ENCODE data around the gene GFOD1. TPM values are rescaled to one million over a fixed set of nuclear protein-coding genes. Genes with fewer than 3 reads are reported as not detected.
"Not testable (repeated sequence)": the region's sequence is repeated elsewhere in the genome, so short reads cannot be mapped to it uniquely, and the experiment has no call there.

The GFOD1 gene
- total RNA-seq, 1 donor from 2014 or later: 51.6 TPM

DNA sequence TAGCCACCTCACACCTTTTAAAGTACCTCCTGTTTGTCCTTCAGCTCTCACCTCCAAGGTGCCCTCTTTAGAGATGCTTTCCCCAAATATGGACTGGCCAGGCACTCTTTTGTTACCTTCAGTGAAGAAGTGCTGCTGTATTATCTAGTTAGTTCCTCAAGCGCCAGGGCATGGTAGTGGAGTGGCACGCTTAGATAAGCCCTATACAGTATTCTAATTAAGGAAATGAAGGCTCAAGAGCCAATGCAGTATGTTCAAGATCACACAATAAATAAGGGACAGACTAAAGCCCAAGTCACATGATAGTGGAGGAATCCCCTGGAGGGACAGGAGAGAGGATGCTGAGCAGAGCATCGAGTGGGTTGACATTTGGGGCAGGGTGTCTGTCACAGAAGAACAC, 28.5 kb upstream of the GFOD1 start:
- TF ChIP-seq, protein P1, sequence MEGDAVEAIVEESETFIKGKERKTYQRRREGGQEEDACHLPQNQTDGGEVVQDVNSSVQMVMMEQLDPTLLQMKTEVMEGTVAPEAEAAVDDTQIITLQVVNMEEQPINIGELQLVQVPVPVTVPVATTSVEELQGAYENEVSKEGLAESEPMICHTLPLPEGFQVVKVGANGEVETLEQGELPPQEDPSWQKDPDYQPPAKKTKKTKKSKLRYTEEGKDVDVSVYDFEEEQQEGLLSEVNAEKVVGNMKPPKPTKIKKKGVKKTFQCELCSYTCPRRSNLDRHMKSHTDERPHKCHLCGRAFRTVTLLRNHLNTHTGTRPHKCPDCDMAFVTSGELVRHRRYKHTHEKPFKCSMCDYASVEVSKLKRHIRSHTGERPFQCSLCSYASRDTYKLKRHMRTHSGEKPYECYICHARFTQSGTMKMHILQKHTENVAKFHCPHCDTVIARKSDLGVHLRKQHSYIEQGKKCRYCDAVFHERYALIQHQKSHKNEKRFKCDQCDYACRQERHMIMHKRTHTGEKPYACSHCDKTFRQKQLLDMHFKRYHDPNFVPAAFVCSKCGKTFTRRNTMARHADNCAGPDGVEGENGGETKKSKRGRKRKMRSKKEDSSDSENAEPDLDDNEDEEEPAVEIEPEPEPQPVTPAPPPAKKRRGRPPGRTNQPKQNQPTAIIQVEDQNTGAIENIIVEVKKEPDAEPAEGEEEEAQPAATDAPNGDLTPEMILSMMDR (IDR thresholded peaks at IDR 0.05; ENCODE audit: borderline replicate concordance): no peak
- Histone ChIP-seq H3K4me3 (no peak overlapping the region), H3K36me3 (no peaks in the 10 kb centered on the region), H3K4me1 (peaks cover 13% of the 10 kb centered on the region), H3K27me3 (ENCODE audit: low read depth) (no peaks in the 10 kb centered on the region), H3K27ac (replicated peaks) (no peak overlapping the region), H3K9me3 (replicated peaks) (no peaks in the 10 kb centered on the region)
- intact Hi-C loops (cut with micrococcal nuclease): no loop called here
- DNase-seq: no peak

DNA sequence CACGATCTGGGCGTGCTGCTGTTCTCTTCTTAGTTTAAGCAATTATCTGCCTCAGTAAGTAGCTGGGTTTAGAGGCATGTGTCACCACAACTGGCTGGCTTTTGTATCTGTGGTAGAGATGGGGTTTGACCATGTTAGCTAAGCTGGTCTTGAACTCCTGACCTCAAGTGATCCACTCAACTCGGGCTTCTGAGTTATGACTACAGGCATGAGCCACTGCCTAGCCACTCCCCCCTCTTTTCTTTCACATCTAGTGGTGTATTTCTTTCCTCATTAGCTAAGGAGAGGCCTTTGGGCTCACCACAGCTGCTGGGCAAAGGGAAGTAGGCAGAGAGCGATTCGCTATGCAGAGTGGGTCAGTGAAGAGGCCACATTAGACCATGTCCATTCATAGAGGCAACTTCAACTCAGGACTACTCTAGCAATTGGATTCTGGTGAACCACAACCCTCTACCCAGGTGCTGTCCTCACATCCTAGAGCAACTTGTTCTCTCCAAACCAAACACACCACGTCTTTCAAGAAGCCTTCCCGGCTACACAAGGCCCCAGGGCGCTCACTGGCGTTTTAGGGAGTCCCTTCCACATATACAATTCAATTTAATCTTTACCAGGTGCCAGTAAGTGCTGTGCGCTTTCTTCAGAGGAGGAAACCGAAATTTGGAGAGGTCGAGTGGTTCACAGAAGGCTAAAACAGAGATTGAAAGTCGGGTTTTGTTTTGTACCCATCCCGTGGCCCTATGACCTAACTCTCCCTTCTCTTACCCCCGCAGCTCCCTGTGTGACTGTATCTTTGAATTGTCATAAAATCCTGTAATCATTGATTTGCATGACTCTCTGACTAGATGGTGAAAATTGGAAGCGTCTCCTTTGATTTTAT, 26.5 kb upstream of the GFOD1 start:
- TF ChIP-seq, protein P1 (IDR thresholded peaks at IDR 0.05; ENCODE audit: borderline replicate concordance): no peak
- Histone ChIP-seq H3K27me3 (ENCODE audit: low read depth) (no peaks in the 10 kb centered on the region), H3K4me1 (peaks cover 18% of the 10 kb centered on the region), H3K36me3 (no peaks in the 10 kb centered on the region), H3K27ac (replicated peaks) (no peak overlapping the region), H3K9me3 (replicated peaks) (no peaks in the 10 kb centered on the region), H3K4me3 (no peak overlapping the region)
- no peak for DNase-seq
- intact Hi-C loops (cut with micrococcal nuclease): no loop called here

DNA sequence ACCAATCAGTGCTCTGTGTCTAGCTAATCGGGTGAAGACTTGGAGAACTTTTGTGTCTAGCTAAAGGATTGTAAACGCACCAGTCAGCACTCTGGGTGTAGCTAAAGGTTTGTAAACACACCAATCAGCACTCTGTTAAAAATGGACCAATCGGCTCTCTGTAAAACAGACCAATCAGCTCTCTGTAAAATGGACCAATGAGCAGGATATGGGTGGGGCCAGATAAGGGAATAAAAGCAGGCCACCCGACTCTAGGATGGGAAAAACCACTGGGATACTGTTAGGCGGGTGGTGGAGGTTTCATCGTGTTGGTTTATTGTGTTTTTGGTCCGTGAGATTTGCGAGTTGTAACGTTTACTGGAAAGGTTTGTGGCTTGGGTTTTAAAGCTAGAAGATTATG, 25.5 kb upstream of the GFOD1 start:
- intact Hi-C loops (cut with micrococcal nuclease): no loop called here
- Histone ChIP-seq H3K9me3 (replicated peaks) (no peaks in the 10 kb centered on the region), H3K4me3 (no peak overlapping the region), H3K4me1 (peaks cover 27% of the 10 kb centered on the region), H3K36me3 (no peaks in the 10 kb centered on the region), H3K27me3 (ENCODE audit: low read depth) (no peaks in the 10 kb centered on the region), H3K27ac (replicated peaks) (no peak overlapping the region)
- TF ChIP-seq, protein P1 (IDR thresholded peaks at IDR 0.05; ENCODE audit: borderline replicate concordance): no peak
- no peak for DNase-seq

DNA sequence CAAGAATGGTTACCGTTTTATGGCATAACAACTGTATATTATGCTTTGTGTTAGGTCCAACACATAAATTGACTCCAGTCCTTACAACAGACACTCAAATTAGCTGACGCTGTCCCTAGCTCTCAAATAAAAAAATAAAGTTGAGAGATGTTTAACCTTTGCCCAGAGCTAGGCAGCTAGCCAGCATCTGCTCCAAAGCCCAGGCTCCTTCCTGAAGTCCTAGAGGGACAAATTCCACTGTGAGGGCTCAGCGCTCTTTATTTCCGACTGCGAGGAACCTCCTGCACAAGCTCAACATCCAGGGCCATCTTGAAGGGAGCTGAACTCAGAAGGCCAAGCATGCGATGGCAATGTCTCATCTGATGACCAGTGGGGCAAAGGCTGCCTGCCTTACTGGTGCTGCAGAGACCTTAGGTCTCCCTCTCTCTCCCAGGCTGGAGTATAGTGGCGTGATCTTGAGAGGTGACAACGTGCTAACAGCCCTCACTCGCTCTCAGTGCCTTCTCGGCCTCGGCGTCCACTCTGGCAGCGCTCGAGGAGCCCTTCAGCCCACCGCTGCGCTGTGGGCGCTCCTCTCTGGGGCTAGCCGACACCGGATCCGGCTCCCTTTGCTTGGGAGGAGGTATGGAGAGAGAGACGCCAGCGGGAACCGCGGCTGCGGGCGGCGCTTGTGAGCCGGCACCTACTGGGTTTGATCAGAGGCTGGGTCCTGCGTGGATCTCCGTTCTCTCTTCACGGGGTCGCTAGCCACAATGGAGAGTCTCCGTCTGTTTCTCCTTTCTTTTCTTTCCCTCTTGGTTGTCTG, 24.7 kb upstream of the GFOD1 start:
- Histone ChIP-seq H3K4me3 (no peak overlapping the region), H3K27me3 (ENCODE audit: low read depth) (no peaks in the 10 kb centered on the region), H3K9me3 (replicated peaks) (no peaks in the 10 kb centered on the region), H3K4me1 (peaks cover 34% of the 10 kb centered on the region), H3K27ac (replicated peaks) (no peak overlapping the region), H3K36me3 (no peaks in the 10 kb centered on the region)
- DNase-seq: peak; percentile 28
- intact Hi-C loops (cut with micrococcal nuclease): no loop called here
- TF ChIP-seq, protein P1 (IDR thresholded peaks at IDR 0.05; ENCODE audit: borderline replicate concordance): no peak

DNA sequence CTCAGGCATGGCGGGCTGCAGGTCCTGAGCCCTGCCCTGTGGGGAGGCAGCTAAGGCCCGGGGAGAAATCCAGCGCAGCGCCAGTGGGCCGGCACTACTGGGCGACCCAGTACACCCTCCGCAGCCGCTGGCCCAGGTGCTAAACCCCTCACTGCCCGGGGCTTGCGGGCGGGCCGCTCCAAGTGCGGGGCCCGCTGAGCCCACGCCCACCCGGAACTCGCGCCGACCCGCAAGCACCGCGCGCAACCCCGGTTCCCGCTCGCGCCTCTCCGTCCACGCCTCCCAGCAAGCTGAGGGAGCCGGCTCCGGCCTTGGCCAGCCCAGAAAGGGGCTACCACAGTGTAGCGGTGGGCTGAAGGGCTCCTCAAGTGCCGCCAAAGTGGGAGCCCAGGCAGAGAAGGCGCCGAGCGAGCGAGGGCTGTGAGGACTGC, 23.8 kb upstream of the GFOD1 start:
- H3K4me1 ChIP-seq: peaks cover 35% of the 10 kb centered on the region
- DNase-seq; H3K4me3 ChIP-seq; H3K36me3 ChIP-seq; H3K27me3 ChIP-seq (ENCODE audit: low read depth); H3K9me3 ChIP-seq (replicated peaks); intact Hi-C loops (cut with micrococcal nuclease); H3K27ac ChIP-seq (replicated peaks): not testable (repeated sequence)

DNA sequence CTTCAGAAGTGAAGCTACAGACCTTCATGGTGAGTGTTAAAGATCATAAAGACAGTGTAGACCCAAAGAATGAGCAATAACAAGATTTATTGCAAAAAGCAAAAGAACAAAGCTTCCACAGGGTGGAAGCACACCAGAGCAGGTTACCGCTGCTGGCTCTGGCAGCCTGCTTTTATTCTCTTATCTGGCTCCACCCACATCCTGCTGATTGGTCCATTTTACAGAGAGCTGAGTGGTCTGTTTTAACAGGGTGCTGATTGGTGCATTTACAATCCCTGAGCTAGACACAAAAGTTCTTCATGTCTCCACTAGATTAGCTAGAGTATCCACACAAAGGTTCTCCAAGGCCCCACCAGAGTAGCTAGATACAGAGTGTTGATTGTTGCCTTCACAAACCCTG, 23.0 kb upstream of the GFOD1 start:
- H3K36me3 ChIP-seq; DNase-seq; H3K27me3 ChIP-seq (ENCODE audit: low read depth); H3K9me3 ChIP-seq (replicated peaks); H3K27ac ChIP-seq (replicated peaks); intact Hi-C loops (cut with micrococcal nuclease); H3K4me3 ChIP-seq: not testable (repeated sequence)
- peaks cover 42% of the 10 kb centered on the region for H3K4me1 ChIP-seq
